Renal cortical epithelial cell (primary cell): ENCODE data around the gene KLHL1. TPM values are rescaled to one million over a fixed set of nuclear protein-coding genes. Genes with fewer than 3 reads are reported as not detected.
"Not testable (repeated sequence)": the region's sequence is repeated elsewhere in the genome, so short reads cannot be mapped to it uniquely, and the experiment has no call there.

Experiments
- DNase-seq: peaks from one replicate; pipeline ENCODE4 v3.0.0-alpha.2; 2011; ENCODE audit warnings: low read depth
- total RNA-seq: library from RNA; depleted of rRNA; stranded (reverse); fragments of >200 nt; gene quantifications from 2 replicates; pipeline ENCODE4 v1.2.3, GENCODE V29; 2014

KLHL1 gene, protein sequence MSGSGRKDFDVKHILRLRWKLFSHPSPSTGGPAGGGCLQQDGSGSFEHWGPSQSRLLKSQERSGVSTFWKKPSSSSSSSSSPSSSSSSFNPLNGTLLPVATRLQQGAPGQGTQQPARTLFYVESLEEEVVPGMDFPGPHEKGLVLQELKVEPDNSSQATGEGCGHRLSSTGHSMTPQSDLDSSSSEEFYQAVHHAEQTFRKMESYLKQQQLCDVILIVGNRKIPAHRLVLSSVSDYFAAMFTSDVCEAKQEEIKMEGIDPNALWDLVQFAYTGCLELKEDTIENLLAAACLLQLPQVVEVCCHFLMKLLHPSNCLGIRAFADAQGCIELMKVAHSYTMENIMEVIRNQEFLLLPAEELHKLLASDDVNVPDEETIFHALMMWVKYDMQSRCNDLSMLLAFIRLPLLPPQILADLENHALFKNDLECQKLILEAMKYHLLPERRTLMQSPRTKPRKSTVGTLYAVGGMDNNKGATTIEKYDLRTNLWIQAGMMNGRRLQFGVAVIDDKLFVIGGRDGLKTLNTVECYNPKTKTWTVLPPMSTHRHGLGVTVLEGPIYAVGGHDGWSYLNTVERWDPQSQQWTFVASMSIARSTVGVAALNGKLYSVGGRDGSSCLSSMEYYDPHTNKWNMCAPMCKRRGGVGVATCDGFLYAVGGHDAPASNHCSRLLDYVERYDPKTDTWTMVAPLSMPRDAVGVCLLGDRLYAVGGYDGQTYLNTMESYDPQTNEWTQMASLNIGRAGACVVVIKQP
- not detected in 2 replicates for total RNA-seq

- DNase-seq: peak; percentile 42
Measured at GRCh38 chr13:70108356-70109105, at the start of gene KLHL1. TSS of gene KLHL1 (minus strand) at chr13:70108452. CDS start at chr13:70107699, 753 bp downstream.

GRCh38 chr13:70142658-70143057 is 34.4 kb upstream of the KLHL1 start:
- not testable (repeated sequence) for DNase-seq

- no peak for DNase-seq
Measured at GRCh38 chr13:70128098-70128497, 19.8 kb upstream of the KLHL1 start.

DNA sequence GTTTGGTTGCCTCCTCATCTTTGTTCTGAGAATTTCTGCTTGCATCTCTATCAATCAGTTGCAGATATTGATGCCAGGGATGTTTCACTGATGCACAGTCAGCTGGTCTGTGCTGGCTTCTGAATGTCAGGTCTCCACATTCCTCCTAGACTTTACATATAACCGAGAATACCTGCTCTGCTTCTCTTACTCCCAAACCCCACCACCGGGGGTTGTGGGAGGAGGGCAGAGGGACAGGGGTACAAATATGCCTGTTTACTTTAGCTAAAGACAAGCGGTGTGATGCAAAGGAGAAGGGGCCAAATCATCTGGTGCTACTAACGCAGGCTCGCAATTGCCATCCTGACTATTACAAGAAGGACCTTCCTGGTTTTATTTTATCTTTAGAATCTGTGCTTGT is 17.4 kb upstream of the KLHL1 start:
- no peak for DNase-seq

GRCh38 chr13:70117338-70117905 is 9.2 kb upstream of the KLHL1 start:
- DNase-seq: no peak

- DNase-seq: no peak
Measured at GRCh38 chr13:70107498-70108281, 562 bp downstream of the KLHL1 start, which contains the start of gene ATXN8OS. TSS of gene ATXN8OS (plus strand) at chr13:70107826.

GRCh38 chr13:70107125-70107497 is 1.1 kb downstream of the KLHL1 start:
- no peak for DNase-seq

DNA sequence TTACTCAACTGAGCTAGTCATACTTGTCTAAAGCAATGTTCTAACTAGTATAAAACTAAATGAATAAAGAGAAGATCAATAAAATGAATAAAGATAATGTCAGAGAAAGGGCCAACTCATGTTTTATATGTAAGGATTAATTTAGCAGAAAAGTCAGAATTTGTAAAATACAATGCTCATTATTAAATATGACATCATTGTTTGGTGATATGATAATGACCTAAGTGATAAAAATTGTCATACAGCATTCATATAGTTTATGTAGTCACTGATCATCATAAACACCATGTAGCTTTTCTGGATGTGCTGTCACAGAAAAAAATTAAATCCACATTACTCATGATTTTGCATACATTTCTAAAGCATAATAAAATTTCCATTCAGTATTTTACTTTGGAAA is 3.8 kb downstream of the KLHL1 start:
- no peak for DNase-seq

DNA sequence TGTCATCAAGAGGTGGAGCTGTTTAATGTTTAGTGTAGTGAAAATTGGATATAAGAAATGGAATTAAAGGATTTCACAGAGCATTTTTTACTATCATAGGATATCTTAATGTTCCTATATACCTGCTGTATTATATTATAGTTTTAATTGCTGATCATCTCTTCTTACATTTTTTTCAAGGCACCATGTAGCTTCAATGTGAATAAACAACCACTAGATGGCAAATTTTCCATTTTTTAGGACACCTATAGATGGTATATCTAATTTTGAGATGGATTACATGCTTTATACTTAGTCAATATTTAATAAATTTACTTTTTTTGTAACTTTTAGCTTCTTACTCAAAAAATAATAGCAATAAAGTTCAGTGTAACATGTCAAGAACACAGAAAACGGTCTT is 9.6 kb downstream of the KLHL1 start:
- DNase-seq: peak; percentile 28

- DNase-seq: peak; percentile 88
Measured at GRCh38 chr13:70090036-70090723, 18.1 kb downstream of the KLHL1 start.

- peak; percentile 16 for DNase-seq
Measured at GRCh38 chr13:70088926-70089325, 19.3 kb downstream of the KLHL1 start.

DNA sequence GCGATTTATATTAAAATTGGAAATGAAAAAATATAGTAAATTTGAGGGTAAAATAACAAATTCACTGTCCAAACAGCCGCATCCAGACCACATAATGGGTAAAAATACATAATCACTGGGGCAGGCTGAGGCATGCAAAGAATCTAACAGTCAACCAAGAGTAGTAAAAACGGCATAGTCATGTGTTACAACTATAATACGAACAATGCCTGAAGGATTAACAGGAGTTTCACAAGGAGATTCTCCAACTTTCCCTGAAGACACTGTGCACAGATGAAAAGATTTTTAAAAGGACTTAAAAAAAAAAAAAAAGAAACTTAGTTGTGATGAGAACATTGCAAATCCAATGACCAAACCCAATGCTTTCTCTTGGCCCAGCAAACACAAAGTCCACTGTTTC is 21.0 kb downstream of the KLHL1 start:
- peak; percentile 19 for DNase-seq

- no peak for DNase-seq
Measured at GRCh38 chr13:70080012-70080411, 28.2 kb downstream of the KLHL1 start.

GRCh38 chr13:70054572-70054971 is 53.7 kb downstream of the KLHL1 start:
- no peak for DNase-seq

- no peak for DNase-seq
Measured at GRCh38 chr13:70051531-70051930, 56.7 kb downstream of the KLHL1 start.

DNA sequence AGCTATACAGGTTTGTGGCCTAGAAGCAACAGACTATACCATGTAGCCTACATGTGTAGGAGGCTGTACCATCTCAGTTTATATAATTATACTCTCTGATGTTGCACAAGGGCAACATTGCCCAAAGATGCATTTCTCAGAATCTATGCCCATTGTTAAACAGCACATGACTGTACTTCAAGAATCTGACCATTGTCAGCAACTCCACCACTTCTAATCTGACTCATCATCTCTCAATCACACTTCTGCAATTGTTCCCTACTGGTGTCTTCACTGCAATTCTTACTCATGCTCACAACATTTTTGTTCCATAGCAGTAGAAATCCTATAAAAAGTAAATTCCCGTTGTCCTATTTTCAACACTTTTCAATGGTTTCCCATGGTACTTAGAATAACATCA is 64.6 kb downstream of the KLHL1 start:
- peak; percentile 93 for DNase-seq

DNA sequence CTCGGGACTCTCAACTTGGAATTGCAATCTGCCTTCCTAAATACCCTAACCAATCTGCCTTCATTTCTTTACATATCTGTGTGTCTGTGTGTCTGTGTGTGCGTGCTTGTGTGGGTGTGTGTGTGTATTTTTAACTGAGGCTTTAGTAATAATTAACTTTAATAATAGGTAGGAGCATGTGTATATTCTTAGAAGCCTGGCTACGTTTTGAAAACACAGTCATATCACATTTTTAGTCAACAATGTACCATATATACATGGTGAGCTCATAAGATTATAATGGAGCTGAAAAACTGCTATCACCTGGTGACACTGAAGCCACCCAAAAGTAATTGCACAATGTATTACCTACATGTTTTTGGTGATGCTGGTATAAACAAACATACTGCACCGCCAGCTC is 66.1 kb downstream of the KLHL1 start:
- peak; percentile 20 for DNase-seq

GRCh38 chr13:70034286-70034685 is 74.0 kb downstream of the KLHL1 start:
- DNase-seq: peak; percentile 30

DNA sequence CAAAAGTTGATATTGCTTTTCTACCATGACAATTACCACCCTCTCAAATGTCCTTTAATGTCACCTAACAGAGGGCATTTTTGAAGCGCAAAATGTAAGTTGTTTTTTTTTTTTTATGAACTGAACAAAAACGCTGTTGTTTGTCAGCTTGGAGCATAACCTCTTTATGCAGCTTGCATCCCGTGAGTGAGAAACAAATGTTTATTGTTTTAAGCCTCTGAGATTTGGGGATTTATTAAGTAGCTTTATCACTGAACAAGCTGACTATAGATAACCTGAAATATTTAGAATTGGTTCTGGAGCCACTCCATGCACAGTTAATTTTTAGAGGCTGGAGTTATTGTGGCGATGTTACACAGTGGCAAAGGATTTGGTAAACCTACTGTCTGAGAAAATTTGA is 80.7 kb downstream of the KLHL1 start:
- no peak for DNase-seq

DNA sequence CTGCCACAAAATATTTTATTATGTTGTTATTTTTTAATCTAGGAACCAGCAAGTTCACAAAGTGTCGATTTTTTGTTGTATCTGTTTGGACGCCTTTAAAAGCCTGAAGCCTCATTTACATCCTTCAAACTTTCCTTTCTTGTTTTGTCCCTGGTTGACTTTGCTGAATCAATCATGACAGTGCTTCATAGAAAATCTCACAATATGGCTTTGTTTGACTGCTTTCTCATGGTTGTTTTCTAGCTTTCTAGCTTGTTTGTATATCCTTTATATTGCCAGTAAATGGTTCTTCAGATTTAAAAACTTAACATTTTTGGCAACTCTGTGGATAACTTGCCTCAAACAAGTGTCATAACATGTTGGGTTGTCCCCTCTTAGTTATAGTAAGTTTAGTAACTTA is 84.7 kb downstream of the KLHL1 start:
- DNase-seq: no peak

GRCh38 chr13:70022646-70023045 is 85.6 kb downstream of the KLHL1 start:
- no peak for DNase-seq
